Urothelium cell line (cell line): ENCODE measurements around the gene LTA4H.

Experiments used
- DNase-seq: peaks from one replicate; pipeline ENCODE4 v3.0.0; 2011; ENCODE audit warnings: low spot score, mixed read lengths
- FAIRE-seq: peaks from 2 replicates; lab custom pipeline; 2011; peaks lifted over from hg19 to GRCh38; lab: Jason Lieb, UNC

LTA4H gene

GRCh38 chr12:96036765-96037455 is 1.5 kb upstream of the LTA4H start:
- no peak for DNase-seq
- no peak for FAIRE-seq

GRCh38 chr12:96034621-96035282 is 635 bp downstream of the LTA4H start:
- FAIRE-seq (no peak), DNase-seq (peak; percentile 17)

GRCh38 chr12:96033549-96034389 is 1.6 kb downstream of the LTA4H start:
- FAIRE-seq (no peak), DNase-seq (no peak)

- FAIRE-seq (no peak), DNase-seq (no peak)
Measured at GRCh38 chr12:96029826-96030225, 5.6 kb downstream of the LTA4H start.

GRCh38 chr12:96028538-96028937 is 6.8 kb downstream of the LTA4H start:
- FAIRE-seq (no peak), DNase-seq (no peak)

- FAIRE-seq (no peak), DNase-seq (no peak)
Measured at GRCh38 chr12:96026331-96026730, 9.1 kb downstream of the LTA4H start.

GRCh38 chr12:96025518-96025917 is 9.9 kb downstream of the LTA4H start:
- DNase-seq (no peak), FAIRE-seq (no peak)

- FAIRE-seq, result no peak
Measured at GRCh38 chr12:96020314-96021003, 14.9 kb downstream of the LTA4H start.

GRCh38 chr12:96015672-96016071 is 19.7 kb downstream of the LTA4H start:
- DNase-seq, result no peak
- FAIRE-seq, result no peak

More at GRCh38 chr12:96020314-96021003, 14.9 kb downstream of the LTA4H start:
- no peak for DNase-seq

- DNase-seq, result no peak
Measured at GRCh38 chr12:96014943-96015599, 20.3 kb downstream of the LTA4H start.

GRCh38 chr12:96007729-96008128 is 27.7 kb downstream of the LTA4H start:
- FAIRE-seq (no peak), DNase-seq (no peak)

More at GRCh38 chr12:96014943-96015599, 20.3 kb downstream of the LTA4H start:
- no peak for FAIRE-seq

GRCh38 chr12:96006727-96007126 is 28.7 kb downstream of the LTA4H start:
- FAIRE-seq, result no peak
- DNase-seq, result no peak

GRCh38 chr12:96000858-96001257 is 34.5 kb downstream of the LTA4H start:
- FAIRE-seq (no peak), DNase-seq (no peak)

GRCh38 chr12:95999484-95999883 is 35.9 kb downstream of the LTA4H start:
- DNase-seq (no peak), FAIRE-seq (no peak)

GRCh38 chr12:95998611-95999286 is 36.6 kb downstream of the LTA4H start:
- DNase-seq (peak; percentile 48), FAIRE-seq (no peak)

- FAIRE-seq, result no peak
- DNase-seq, result peak; percentile 11
Measured at GRCh38 chr12:95997911-95998510, 37.4 kb downstream of the LTA4H start.

- no peak for DNase-seq
- no peak for FAIRE-seq
Measured at GRCh38 chr12:95997276-95997675, 38.1 kb downstream of the LTA4H start.

GRCh38 chr12:95996034-95996658 is 39.2 kb downstream of the LTA4H start, which contains the start of gene HAL:
TSS of gene HAL (minus strand) at chr12:95996344. CDS start at chr12:95995910, 434 bp downstream.
- DNase-seq (no peak), FAIRE-seq (no peak)
